Inferior parietal cortex (tissue), 1 donor: ENCODE results near the gene RHOT2.
A peak's percentile ranks its signal among the peaks of the same experiment; 100 is the strongest.

ENCODE experiments used
- DNase-seq: peaks from one replicate; pipeline ENCODE4 v3.0.0-alpha.2; 2016; ENCODE audit errors: extremely low spot score

RHOT2 gene

DNA sequence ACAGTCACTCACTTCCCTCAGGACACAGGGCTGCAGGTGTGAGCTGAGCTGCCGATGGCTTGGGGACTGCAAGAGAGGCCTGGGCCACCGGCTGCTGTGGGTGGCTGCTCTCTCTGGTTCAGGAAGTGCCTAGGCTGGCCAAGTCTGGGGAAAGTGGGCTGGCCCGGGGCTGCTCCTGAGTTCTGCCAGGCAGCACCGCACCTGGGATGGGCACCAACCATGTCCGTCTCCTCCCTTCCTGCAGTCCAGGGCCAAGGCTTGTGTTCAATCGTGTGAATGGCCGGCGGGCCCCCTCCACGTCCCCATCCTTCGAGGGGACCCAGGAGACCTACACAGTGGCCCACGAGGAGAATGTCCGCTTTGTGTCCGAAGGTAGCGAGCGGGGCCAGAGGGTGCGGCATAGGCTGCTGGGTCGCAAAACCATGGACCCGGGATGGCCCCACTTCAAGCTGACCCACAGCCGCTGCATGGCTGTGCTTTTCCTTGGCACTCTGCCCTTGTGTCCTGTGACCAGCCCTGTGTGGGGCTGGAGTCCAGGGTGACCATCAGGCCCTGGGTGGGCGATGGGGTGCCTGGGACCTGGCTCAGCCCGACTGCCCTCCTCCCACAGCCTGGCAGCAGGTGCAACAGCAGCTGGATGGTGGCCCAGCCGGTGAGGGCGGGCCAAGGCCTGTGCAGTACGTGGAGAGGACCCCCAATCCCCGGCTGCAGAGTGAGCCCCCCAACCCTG lies 20.6 kb upstream of the RHOT2 start:
- no peak for DNase-seq

DNA sequence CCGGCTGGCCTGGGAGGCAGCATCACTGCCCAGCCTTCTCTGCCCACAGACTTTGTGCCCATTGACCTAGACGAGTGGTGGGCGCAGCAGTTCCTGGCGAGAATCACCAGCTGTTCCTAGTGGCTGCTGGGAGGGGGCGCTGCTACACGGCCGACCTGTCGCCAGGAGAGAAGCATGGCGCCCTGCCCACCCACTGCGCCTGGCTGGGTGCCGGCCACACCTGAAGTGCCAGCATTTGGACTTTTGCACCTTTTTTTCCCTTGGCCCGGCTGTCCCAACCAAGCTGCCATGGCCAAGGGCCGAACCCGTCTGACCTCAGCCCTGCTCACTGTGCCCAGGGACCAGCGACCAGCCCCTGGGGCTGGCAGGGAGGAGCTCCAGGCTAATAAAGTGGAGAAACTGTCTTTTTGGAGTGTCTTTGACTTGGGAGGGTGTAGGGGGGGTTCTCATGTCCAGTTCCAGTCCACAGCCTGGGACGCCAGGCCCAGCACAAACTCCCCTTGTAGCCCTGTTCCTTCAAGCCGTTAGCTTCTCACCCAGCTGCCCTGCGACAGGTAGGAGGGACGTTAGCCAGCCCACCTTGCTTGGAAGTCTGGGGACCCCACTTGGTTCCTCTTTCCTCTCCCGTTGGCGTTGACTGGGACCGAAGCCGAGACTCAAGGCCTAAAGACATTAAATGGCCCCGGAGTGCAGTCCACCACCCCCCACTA lies 19.7 kb upstream of the RHOT2 start:
- no peak for DNase-seq

DNA sequence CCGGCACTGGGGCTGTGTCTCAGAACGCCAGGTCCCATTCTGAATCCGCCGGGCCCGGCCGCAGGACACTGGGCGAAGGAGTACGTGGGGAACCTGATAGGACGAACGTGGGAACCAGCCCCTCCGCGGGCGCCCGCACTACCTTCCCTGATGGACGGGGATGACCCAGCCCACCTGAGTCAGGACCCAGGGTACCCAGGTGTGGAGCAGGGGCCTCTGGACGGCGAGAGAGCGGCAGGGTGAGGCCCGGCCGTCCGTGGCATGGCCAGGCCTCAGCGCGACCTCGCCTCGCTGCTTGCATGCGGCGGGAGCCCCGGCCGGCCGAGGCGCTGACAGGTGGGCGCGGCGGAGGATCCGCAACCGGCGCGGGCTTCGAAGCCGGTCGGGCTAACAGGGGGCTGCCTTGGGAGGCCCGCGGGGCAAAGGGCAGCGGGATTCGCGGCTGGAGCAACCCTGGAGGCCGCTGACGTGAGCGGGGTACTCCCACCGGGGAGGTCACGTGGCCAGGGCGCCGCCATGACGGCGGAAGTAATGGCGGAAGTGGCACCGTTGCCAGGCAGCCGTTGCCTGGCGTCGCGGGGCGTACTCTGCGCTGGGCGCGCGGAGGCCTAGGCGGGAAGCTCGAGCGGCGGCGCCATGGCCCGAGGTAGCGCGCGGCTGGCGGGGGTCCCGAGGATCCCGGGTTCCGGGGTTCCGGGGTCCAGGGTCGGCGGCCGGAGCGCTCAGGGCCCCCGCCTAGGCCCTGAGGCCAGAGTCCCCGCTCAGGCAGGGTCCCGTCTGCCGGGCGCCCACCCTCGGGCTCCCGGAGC lies 18.9 kb upstream of the RHOT2 start, which contains the start of gene WDR90:
Gene WDR90, plus strand, starts transcription at position 585 of the 809 bp plus-strand sequence. Its CDS starts 52 bp downstream, at position 637.
- DNase-seq = peak; percentile 94

DNA sequence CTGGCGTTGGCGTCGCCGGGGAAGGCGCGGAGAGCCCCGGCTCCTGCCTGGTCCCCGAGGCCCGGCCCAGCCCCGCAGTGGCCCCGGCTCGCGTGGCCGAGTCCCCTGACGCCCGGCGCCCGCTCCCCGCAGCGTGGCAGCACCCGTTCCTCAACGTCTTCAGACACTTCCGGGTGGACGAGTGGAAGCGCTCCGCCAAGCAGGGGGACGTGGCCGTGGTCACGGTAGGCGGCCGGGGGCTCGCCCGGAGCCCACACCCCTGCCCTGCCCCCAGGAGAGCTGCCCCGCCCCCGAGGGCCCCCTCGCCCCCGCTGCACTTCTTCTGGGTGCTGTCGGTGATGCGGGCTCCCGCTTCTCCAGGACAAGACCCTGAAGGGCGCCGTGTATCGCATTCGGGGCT lies 18.3 kb upstream of the RHOT2 start:
- DNase-seq = no peak

DNA sequence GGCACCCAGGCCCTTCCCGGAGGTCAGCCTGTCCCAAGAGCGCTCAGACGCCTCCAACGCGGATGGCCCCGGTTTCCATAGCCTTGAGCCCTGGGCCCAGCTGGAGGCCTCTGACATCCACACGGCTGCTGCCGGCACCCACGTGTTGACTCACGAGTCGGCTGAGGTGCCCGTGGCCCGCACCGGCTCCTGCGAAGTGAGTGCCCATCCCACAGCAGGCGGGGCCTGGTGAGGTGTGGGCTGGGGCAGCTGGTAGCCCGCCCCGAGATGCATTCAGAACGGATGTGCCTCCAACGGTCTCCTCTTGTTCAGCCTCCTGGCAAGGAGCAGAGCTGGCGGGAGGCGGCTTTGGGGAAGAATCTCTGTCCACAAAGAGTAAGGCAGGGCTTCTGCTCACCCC lies 16.1 kb upstream of the RHOT2 start:
- no peak for DNase-seq

DNA sequence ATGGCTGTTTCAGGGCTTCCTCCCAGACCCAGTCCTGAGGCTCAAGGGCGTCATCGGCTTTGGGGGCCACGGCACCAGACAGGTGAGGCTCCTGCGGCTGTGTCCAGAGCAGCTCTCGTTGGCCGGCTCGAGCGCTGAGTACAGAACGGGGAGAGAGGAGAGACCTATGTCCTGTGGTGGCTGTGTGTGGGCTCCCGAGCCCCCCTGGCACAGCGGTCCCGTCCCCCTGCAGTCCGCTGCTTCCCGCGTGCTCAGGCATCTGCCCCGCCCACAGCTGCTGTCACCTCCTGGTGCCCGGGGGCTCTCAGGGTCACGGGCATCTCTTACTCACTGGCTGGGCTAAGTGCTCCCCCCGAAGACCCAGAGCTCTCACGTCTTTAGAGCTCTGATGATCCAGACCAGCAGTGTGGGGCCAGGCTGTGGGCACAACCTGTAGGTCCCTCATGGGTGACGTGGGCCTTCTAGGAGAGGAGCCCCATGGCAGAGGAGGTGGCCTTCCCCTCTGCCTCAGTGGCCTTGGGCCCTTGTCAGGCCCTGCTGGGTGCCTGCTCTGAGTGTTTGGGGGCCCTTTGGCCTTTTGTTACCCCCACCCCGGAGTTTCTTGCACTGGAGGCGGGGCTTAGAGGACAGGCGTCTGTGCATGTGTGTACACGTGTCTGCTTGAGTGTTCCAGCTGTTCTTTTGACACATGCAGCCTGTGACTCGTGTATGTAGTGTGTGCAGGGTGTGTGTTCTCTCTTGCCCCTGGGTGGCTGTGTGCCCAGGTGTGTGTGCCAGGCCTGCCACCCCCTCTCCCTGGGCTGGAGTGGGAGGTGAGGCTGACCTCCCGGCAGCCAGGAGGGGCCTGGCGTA lies 15.3 kb upstream of the RHOT2 start:
- DNase-seq = no peak

DNA sequence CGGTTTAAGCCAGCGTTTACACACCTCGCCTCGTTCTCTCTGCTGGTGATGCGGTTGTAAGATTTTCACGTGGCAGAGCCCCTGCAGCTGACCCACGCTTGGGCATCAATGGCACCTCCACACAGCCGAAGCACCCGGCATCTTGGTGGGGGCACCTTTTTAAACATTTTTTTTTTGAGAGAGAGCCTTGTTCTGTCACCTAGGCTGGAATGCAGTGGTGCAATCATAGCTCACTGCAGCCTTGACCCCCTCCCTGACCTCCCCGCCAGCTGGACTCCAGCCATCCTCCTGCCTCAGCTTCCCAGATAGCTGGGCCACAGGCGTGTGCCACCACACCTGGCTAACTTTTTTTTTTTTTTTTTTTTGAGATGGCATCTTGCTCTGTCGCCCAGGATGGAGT lies 13.9 kb upstream of the RHOT2 start:
- no peak for DNase-seq

DNA sequence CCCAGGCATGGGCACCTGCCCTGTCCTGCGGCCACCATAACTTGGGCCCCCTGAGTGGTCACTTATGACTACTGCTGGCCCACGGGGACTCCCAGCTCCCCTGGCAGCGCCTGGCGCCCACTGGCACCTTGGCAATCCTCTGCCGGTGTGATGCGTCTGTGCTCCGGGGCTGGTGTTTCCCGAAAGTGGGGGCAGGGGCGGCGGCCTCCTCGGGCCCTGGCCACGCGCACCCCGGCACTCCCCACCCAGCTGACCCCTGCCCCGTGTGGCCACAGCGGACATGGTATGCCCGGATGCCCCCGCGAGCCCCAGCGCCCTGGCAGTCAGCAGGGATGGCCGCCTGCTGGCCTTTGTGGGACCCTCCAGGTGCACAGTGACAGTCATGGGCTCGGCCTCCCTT lies 10.4 kb upstream of the RHOT2 start:
- no peak for DNase-seq

DNA sequence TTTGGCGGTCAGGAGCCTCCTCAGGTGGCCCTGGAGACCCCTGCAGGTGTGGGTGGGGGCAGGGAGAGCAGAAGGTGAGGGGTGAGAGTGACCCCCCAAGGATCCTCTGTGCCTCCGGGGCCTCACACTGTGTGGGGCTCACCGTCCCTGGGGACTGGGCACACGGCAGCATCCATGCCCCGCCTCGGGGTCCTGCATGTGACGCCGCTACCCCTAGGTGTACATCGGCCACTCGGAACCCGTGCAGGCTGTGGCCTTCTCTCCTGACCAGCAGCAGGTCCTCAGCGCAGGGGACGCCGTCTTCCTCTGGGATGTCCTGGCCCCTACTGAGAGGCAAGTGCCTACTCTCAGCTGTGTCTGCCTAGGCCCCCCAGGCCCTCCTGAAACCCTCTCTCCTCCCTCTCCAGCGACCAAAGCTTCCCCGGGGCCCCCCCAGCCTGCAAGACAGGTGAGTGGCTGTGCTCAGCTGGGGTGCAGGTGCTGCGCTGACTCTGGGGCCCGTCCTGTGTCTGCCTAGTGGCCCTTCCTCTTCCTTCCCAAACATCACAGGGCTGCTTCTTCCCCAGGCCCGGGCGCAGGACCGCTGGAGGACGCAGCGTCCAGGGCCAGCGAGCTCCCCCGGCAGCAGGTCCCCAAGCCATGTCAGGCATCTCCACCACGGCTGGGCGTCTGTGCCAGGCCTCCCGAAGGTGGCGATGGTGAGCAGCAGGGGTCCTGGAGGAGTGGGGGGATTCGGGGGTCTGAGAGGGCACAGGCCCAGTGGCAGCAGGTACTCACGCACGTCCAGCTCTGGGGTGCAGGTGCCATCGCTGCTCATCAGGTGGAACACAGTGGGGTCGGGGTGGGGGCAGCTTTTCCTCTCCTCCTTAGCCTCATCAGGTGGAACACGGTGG lies 9.0 kb upstream of the RHOT2 start:
- DNase-seq = no peak

DNA sequence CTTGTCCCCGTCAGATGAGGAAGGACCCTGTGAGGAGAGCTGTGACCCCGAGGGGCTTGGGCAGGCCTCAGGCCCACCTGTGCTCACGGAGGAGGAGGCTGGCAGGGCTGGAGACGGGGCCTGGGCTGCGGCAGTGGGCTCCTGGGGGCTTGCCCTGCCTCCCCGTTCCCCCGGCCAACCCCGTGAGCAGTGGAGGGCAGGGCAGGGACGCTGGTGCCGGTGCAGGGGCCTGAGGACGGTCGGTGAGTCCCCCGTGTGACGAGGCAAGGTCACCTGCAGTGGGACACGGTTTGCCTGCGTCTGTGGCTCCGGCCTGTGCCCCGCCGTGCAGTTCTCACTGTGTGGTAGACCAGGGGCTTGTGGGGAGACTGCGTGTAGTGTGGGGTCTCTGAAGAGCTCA lies 8.3 kb upstream of the RHOT2 start:
- DNase-seq = no peak

DNA sequence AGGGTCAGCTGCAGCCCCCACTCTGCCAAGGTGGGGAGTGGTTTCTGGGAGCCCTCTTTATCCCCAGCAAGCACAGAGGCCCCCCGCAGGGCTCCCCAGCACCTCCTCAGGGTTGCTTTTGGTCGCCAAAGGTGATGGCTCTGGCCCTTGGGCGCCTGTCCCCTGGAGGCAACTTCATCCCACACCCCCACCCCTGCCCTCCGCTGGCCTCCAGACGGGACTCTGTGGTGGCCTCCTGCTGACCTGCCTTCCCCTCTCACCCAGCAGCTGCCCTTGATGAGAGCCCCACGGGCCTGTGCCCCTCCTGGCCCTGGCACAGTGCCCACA lies 7.8 kb upstream of the RHOT2 start:
- DNase-seq = no peak

DNA sequence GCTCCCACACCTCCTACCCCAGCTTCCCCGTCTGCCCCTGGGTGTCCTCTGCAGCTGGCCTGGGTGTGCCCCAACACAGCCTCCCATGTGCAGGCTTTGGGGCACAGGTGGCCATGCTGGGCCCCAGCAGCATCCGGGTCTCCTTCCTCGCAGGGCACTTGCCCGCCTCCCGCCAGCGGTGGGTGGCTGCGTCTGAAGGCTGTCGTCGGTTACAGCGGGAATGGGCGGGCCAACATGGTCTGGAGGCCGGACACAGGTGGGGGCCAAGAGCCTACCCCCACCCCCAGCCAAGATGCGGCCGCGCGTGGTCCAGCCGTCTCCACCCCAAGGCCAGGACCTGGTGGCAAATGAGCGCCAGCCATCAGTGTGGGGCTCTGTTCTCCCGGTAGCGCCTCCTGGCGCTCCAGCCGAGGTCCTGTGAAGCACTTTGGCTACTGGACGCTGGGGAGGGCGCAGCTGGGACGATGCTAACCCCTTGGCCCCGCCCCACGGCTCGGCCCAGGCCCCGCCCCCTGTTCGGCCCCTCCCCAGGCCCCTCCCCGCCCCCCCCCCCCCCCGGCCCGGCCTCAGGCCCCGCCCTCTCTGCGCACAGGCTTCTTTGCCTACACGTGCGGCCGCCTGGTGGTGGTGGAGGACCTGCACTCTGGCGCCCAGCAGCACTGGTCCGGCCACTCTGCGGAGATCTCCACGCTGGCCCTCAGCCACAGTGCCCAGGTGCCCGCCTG lies 7.3 kb upstream of the RHOT2 start:
- DNase-seq = peak; percentile 75

DNA sequence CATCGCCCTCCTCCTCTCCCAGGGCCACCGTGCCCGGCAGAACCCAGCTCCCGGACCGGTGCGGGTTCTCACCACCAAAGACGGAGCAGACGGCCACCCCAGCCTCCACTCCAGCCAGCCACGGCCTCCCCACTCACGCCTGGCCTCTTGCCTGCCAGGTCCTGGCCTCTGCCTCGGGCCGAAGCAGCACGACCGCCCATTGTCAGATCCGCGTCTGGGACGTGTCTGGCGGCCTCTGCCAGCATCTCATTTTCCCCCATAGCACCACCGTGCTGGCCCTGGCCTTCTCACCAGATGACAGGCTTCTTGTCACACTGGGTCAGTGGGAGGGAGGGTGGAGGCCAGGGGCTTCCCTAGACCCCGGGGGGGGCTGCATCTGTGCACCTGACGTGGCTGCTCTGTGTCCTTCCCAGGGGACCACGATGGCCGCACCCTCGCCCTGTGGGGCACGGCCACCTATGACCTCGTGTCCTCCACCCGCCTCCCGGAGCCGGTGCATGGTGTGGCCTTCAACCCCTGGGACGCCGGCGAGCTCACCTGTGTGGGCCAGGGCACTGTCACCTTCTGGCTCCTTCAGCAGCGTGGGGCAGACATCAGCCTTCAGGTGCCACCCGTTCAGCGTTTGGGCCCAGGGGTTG lies 6.6 kb upstream of the RHOT2 start:
- DNase-seq = no peak

DNA sequence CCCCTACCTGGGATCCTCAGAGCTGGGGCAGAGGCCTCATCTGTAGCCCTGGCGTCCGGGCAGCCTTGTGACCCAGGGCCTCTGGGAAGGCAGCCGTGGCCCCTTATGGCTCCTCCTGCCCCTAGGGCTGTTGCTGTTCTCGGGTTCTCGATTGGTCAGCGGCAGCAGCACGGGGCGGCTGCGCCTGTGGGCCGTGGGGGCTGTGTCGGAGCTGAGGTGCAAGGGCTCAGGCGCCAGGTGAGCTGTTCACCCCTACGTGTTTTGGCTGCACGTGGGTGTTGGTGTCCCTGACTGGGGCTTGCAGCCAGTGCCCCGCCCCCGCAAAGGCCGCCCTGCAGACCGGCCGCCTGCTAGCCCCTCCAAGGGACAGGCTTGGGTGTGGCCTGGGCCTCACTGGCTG lies 5.8 kb upstream of the RHOT2 start:
- no peak for DNase-seq

DNA sequence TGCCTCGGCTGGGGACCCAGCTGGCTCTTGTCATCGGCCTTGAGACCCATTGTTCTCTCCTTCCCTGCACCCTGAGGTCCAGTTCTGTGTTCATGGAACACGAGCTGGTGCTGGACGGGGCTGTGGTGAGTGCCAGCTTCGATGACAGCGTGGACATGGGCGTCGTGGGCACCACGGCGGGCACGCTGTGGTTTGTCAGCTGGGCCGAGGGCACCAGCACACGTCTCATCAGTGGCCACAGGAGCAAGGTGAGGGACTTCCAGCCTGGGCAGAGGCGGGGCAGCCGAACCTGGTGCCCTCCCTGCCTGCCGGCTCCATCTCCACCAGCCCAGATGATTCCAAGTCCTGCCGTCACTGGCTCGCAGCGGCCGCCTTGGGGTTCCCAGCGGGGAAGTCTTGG lies 5.3 kb upstream of the RHOT2 start:
- DNase-seq = no peak

DNA sequence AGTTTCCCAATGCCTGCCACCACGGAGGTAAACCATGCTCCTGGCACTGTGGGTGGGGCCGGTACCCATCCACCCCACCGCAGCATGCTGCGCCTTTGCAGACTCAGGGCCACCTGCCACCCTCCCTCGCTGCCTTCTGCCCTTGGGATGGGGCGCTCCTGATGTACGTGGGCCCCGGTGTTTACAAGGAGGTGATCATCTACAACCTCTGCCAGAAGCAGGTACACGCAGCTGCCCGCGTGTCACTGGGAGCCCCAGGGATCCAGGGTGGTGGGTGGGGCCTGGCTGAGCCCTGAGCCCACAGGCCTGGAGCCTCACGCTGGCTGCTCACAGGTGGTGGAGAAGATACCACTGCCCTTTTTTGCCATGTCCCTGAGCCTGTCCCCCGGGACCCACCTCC lies 1.4 kb upstream of the RHOT2 start:
- no peak for DNase-seq

DNA sequence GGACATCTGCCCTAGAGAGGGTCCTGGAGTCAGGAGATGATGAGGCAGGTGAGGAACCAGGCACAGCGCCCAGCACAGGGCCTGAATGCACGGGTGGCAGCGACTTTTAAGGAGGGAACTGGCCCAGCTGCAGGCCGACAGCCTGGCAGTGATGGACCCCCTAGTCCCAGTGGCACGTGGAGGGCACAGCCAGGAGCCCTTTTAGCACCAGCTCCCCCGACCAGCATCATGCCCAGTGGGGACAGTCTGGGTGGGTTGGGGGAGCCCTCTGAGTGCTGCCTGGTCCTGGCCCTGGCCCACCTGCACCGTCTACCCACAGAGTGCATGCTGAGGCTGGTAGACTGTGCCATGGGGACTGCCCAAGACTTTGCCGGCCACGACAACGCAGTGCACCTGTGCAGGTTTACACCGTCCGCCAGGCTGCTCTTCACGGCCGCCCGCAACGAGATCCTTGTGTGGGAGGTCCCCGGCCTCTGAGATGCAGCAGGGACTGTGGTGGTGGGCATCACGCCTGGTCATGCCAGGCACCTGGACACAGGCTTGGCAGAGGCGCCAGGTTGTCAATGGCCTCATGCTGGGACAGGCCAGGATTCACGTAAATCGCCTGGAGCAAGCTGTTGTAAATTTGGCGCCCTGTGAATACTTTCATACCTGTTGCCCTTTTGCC lies 686 bp upstream of the RHOT2 start:
- no peak for DNase-seq

DNA sequence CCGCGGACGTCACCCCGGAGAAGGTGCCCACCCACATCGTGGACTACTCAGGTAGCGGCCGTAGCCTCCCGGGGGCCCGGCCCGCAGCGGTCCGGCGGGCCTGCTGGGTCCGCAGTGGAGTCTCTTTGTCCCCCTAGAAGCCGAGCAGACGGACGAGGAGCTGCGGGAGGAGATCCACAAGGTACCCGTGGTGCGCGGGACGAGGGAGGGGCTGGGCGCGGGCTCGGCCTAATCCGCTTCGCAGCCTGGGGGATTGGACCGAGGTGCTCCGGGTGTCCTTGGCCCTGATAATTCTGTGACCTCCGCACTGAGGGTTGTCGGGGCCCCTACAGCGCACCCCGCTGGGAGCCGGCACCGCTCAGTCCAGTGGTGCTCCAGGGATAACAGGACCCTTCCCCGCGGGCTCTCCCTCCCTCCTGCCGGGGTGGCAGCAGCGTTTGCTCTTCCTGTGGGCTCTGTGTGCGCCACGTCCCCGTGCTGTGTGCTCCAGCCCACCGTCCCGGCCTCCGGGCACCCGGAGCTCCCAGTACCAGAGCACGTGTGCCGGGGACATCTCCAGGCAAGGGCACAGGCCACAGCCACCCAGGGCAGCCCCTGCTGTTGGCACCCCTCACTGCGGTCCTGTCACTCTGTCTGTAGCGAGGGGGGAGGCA lies 713 bp downstream of the RHOT2 start:
- no peak for DNase-seq

DNA sequence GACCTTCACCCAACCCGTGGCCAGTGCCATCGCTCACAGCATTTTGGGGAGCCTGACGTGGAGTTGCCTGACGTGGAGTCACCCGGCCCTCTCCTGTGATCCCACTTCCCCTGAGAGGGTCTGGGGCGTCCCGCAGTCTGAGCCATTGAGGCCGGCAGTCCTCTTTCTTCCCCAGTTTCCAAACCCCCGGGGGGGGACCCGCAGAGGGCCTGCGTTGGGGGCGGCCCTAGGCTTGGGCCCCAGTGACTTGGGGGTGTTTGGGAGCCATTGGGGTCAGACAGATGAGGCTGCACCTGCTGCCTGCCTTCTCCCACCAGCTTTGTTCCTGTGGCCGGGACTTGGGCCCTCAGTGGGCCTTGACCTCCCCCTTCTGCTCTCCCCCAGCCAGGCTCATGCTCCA lies 1.7 kb downstream of the RHOT2 start:
- DNase-seq = no peak
